ENCODE data around the gene CXCL5.
"Not testable (repeated sequence)": the region's sequence is repeated elsewhere in the genome, so short reads cannot be mapped to it uniquely, and the experiment has no call there.

Gene CXCL5

GRCh38 chr4:73979407-73979957 is 19.0 kb downstream of the CXCL5 start:
- no peak for TF ChIP-seq JUND (IDR thresholded peaks at IDR 0.05; ENCODE audit: low read depth)

GRCh38 chr4:73978886-73979285 is 19.6 kb downstream of the CXCL5 start:
- no peak for TF ChIP-seq JUND (IDR thresholded peaks at IDR 0.05; ENCODE audit: low read depth)
- no peak for DNase-seq (ENCODE audit: low read depth in 1 of 2, low spot score in 1 of 2)
- in situ Hi-C loops (cut with HindIII; ENCODE audit: low pct_unique_long_range_greater_than_20kb, low sequenced_read_pairs): no loop called here

More at GRCh38 chr4:73979407-73979957, 19.0 kb downstream of the CXCL5 start:
- no peak for DNase-seq (ENCODE audit: low read depth in 1 of 2, low spot score in 1 of 2)
- in situ Hi-C loops (cut with HindIII; ENCODE audit: low pct_unique_long_range_greater_than_20kb, low sequenced_read_pairs): no loop called here

GRCh38 chr4:73976716-73977115 is 21.8 kb downstream of the CXCL5 start:
- in situ Hi-C loops (cut with HindIII; ENCODE audit: low pct_unique_long_range_greater_than_20kb, low sequenced_read_pairs): no loop called here
- DNase-seq (ENCODE audit: low read depth in 1 of 2, low spot score in 1 of 2): no peak
- no peak for TF ChIP-seq JUND (IDR thresholded peaks at IDR 0.05; ENCODE audit: low read depth)

- no peak for TF ChIP-seq JUND (IDR thresholded peaks at IDR 0.05; ENCODE audit: low read depth)
- no peak for DNase-seq (ENCODE audit: low read depth in 1 of 2, low spot score in 1 of 2)
- in situ Hi-C loops (cut with HindIII; ENCODE audit: low pct_unique_long_range_greater_than_20kb, low sequenced_read_pairs): no loop called here
Observed at GRCh38 chr4:73976217-73976616, 22.3 kb downstream of the CXCL5 start.

GRCh38 chr4:73974352-73974751 is 24.1 kb downstream of the CXCL5 start:
- in situ Hi-C loops (cut with HindIII; ENCODE audit: low pct_unique_long_range_greater_than_20kb, low sequenced_read_pairs): no loop called here
- DNase-seq (ENCODE audit: low read depth in 1 of 2, low spot score in 1 of 2): no peak
- no peak for TF ChIP-seq JUND (IDR thresholded peaks at IDR 0.05; ENCODE audit: low read depth)

- TF ChIP-seq JUND (IDR thresholded peaks at IDR 0.05; ENCODE audit: low read depth): no peak
- in situ Hi-C loops (cut with HindIII; ENCODE audit: low pct_unique_long_range_greater_than_20kb, low sequenced_read_pairs): no loop called here
Observed at GRCh38 chr4:73970945-73971344, 27.5 kb downstream of the CXCL5 start.

GRCh38 chr4:73970011-73970410 is 28.5 kb downstream of the CXCL5 start:
- DNase-seq (ENCODE audit: low read depth in 1 of 2, low spot score in 1 of 2): no peak
- in situ Hi-C loops (cut with HindIII; ENCODE audit: low pct_unique_long_range_greater_than_20kb, low sequenced_read_pairs): no loop called here
- TF ChIP-seq JUND (IDR thresholded peaks at IDR 0.05; ENCODE audit: low read depth): no peak

More at GRCh38 chr4:73970945-73971344, 27.5 kb downstream of the CXCL5 start:
- DNase-seq (ENCODE audit: low read depth in 1 of 2, low spot score in 1 of 2): no peak

- in situ Hi-C loops (cut with HindIII; ENCODE audit: low pct_unique_long_range_greater_than_20kb, low sequenced_read_pairs): no loop called here
- TF ChIP-seq JUND (IDR thresholded peaks at IDR 0.05; ENCODE audit: low read depth): no peak
- DNase-seq (ENCODE audit: low read depth in 1 of 2, low spot score in 1 of 2): no peak
Observed at GRCh38 chr4:73967866-73968265, 30.6 kb downstream of the CXCL5 start.

GRCh38 chr4:73964862-73965611 is 33.4 kb downstream of the CXCL5 start:
- peak in 1 of 2 experiments; percentile 10 for DNase-seq (ENCODE audit: low read depth in 1 of 2, low spot score in 1 of 2)
- in situ Hi-C loops (cut with HindIII; ENCODE audit: low pct_unique_long_range_greater_than_20kb, low sequenced_read_pairs): no loop called here
- no peak for TF ChIP-seq JUND (IDR thresholded peaks at IDR 0.05; ENCODE audit: low read depth)

- DNase-seq (ENCODE audit: low read depth in 1 of 2, low spot score in 1 of 2): no peak
- in situ Hi-C loops (cut with HindIII; ENCODE audit: low pct_unique_long_range_greater_than_20kb, low sequenced_read_pairs): no loop called here
- TF ChIP-seq JUND (IDR thresholded peaks at IDR 0.05; ENCODE audit: low read depth): no peak
Observed at GRCh38 chr4:73962724-73963123, 35.8 kb downstream of the CXCL5 start.

GRCh38 chr4:73959041-73959440 is 39.4 kb downstream of the CXCL5 start:
- DNase-seq (ENCODE audit: low read depth in 1 of 2, low spot score in 1 of 2); in situ Hi-C loops (cut with HindIII; ENCODE audit: low pct_unique_long_range_greater_than_20kb, low sequenced_read_pairs): not testable (repeated sequence)

GRCh38 chr4:73952352-73952751 is 46.1 kb downstream of the CXCL5 start:
- in situ Hi-C loops (cut with HindIII; ENCODE audit: low pct_unique_long_range_greater_than_20kb, low sequenced_read_pairs): no loop called here
- no peak for TF ChIP-seq JUND (IDR thresholded peaks at IDR 0.05; ENCODE audit: low read depth)
- no peak for DNase-seq (ENCODE audit: low read depth in 1 of 2, low spot score in 1 of 2)

- DNase-seq (ENCODE audit: low read depth in 1 of 2, low spot score in 1 of 2); in situ Hi-C loops (cut with HindIII; ENCODE audit: low pct_unique_long_range_greater_than_20kb, low sequenced_read_pairs): not testable (repeated sequence)
Observed at GRCh38 chr4:73950376-73950920, 48.0 kb downstream of the CXCL5 start.
